IMR-90 (cell line): ENCODE results near the gene MYO9A.

ENCODE experiments used
- CEBPB ChIP-seq: IDR thresholded peaks from 2 replicates; pipeline ENCODE4 v1.6.1; 2012; ENCODE audit warnings: low read depth, low read length, improper control_type of control experiment
- ELK1 ChIP-seq: fragments of 150-350 bp; IDR thresholded peaks from 2 replicates; pipeline ENCODE4 v1.6.1; 2016; ENCODE audit warnings: low read depth, mild to moderate bottlenecking, low read length, moderate library complexity, borderline replicate concordance
- MAFK ChIP-seq: IDR thresholded peaks from 2 replicates; pipeline ENCODE4 v1.6.1; 2012; ENCODE audit warnings: low read depth, low read length, improper control_type of control experiment
- MAZ ChIP-seq: IDR thresholded peaks from 2 replicates; pipeline ENCODE4 v1.6.1; 2012; ENCODE audit warnings: low read depth, mild to moderate bottlenecking, low read length, improper control_type of control experiment, moderate library complexity, borderline replicate concordance
- POLR2A ChIP-seq: IDR thresholded peaks from 2 replicates; pipeline ENCODE4 v1.6.1; 2012; ENCODE audit warnings: mild to moderate bottlenecking, low read depth, low read length
- RAD21 ChIP-seq: IDR thresholded peaks from 2 replicates; pipeline ENCODE4 v1.6.1; 2012; ENCODE audit warnings: low read length, improper control_type of control experiment
- TF ChIP-seq, protein P1 (sequence below): conservative IDR thresholded peaks from 2 replicates; pipeline ENCODE4 v1.5.1; 2012; ENCODE audit warnings: mild to moderate bottlenecking, low read depth, low read length, improper control_type of control experiment

- TF ChIP-seq, protein P1, sequence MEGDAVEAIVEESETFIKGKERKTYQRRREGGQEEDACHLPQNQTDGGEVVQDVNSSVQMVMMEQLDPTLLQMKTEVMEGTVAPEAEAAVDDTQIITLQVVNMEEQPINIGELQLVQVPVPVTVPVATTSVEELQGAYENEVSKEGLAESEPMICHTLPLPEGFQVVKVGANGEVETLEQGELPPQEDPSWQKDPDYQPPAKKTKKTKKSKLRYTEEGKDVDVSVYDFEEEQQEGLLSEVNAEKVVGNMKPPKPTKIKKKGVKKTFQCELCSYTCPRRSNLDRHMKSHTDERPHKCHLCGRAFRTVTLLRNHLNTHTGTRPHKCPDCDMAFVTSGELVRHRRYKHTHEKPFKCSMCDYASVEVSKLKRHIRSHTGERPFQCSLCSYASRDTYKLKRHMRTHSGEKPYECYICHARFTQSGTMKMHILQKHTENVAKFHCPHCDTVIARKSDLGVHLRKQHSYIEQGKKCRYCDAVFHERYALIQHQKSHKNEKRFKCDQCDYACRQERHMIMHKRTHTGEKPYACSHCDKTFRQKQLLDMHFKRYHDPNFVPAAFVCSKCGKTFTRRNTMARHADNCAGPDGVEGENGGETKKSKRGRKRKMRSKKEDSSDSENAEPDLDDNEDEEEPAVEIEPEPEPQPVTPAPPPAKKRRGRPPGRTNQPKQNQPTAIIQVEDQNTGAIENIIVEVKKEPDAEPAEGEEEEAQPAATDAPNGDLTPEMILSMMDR, result no peak
- TF ChIP-seq MAZ (no peak), MAFK (no peak), RAD21 (no peak), ELK1 (no peak), CEBPB (no peak), POLR2A (no peak)
Measured at GRCh38 chr15:71962537-71962936, 155.4 kb downstream of the MYO9A start.
